B cell (primary cell): ENCODE results near the gene FYN. TPM values are rescaled to one million over a fixed set of nuclear protein-coding genes. Genes with fewer than 3 reads are reported as not detected.

Source experiments
- ATAC-seq: fragments of 200-7000 bp; cut with Tn5 transposase; one replicate; pipeline ENCODE4 v1.10.0; 2021; ENCODE audit warnings: low read depth, mild to moderate bottlenecking, moderate number of reproducible peaks, moderate library complexity
- CTCF ChIA-PET: fragments of 350-600 bp; sonication (Branson Sonifier 250); formaldehyde crosslinking; loops from one replicate; lab custom pipeline; 2021; ENCODE audit warnings: antibody characterized with exemption, inconsistent platforms; lab: Charles Lee
- POLR2A ChIA-PET: fragments of 350-600 bp; sonication (Branson Sonifier 250); formaldehyde crosslinking; loops from one replicate; lab custom pipeline; 2021; ENCODE audit warnings: antibody characterized with exemption; lab: Charles Lee
- DNase-seq: peaks from one replicate; pipeline ENCODE4 v3.0.0; 2013
- H2AFZ ChIP-seq: 2 replicates; pipeline ENCODE4 v1.6.1; 2012; ENCODE audit warnings: mild to moderate bottlenecking, low read depth, low read length; ENCODE audit not compliant: insufficient read depth, poor library complexity, severe bottlenecking
- H3K27ac ChIP-seq, 2 donors: 1 replicate in 1 of 2; 2 replicates in 1 of 2; pipeline ENCODE4 v1.5.1; 2012 to 2013; ENCODE audit warnings: low read length in 2 of 2, mild to moderate bottlenecking in 2 of 2, moderate library complexity in 1 of 2
- H3K27me3 ChIP-seq, 4 experiments: fragments of 200-600 bp in 1 of 4; sonication (generic) in 1 of 4; replicated peaks in 1 of 4; 1 replicate in 2 of 4; 2 replicates in 2 of 4; pipeline versions ENCODE4 v1.6.1 to v1.7.0; 2013 to 2016; ENCODE audit warnings: low read length in 3 of 4, mild to moderate bottlenecking in 2 of 4, mixed read lengths in 1 of 4, moderate library complexity in 1 of 4; ENCODE audit not compliant: insufficient read depth in 4 of 4, control insufficient read depth in 3 of 4; ENCODE audit errors: control extremely low read depth in 1 of 4
- H3K36me3 ChIP-seq, 2 experiments: replicated peaks in 1 of 2; 1 replicate in 1 of 2; 2 replicates in 1 of 2; pipeline versions ENCODE4 v1.6.1 to v1.7.1; 2013; ENCODE audit warnings: low read length in 1 of 2; ENCODE audit not compliant: insufficient read depth in 2 of 2, control insufficient read depth in 1 of 2; ENCODE audit errors: control extremely low read depth in 1 of 2, extremely low read depth in 1 of 2
- H3K4me1 ChIP-seq, 2 donors: fragments of 200-600 bp in 1 of 2; sonication (generic) in 1 of 2; 1 replicate in 1 of 2; 2 replicates in 1 of 2; pipeline versions ENCODE4 v1.5.1 to v1.6.1; 2013 to 2017; ENCODE audit warnings: low read length in 2 of 2; ENCODE audit not compliant: control insufficient read depth in 2 of 2, insufficient read depth in 2 of 2
- H3K4me2 ChIP-seq: replicated peaks from 2 replicates; pipeline ENCODE3; 2012; ENCODE audit warnings: mild to moderate bottlenecking, low read depth, low read length; ENCODE audit not compliant: poor library complexity, severe bottlenecking
- H3K4me3 ChIP-seq, 5 experiments: fragments of 200-600 bp in 1 of 5; sonication (generic) in 1 of 5; 1 replicate in 3 of 5; 2 replicates in 2 of 5; pipeline versions ENCODE4 v1.5.1 to v1.7.0; 2011 to 2016; ENCODE audit warnings: low read length in 4 of 5, mild to moderate bottlenecking in 4 of 5, low read depth in 2 of 5, control low read depth in 1 of 5, moderate library complexity in 1 of 5; ENCODE audit not compliant: insufficient read depth in 1 of 5; ENCODE audit errors: control extremely low read depth in 1 of 5, extremely low read depth in 1 of 5
- H3K79me2 ChIP-seq: fragments of 200-600 bp; sonication (generic); one replicate; pipeline ENCODE4 v1.6.0; 2016; ENCODE audit warnings: low read length; ENCODE audit not compliant: control insufficient read depth, insufficient read depth
- H3K9ac ChIP-seq: fragments of 200-600 bp; sonication (generic); 2 replicates; pipeline ENCODE4 v1.6.1; 2017; ENCODE audit warnings: mild to moderate bottlenecking, low read length, moderate library complexity
- H3K9me3 ChIP-seq, 3 donors: one replicate each; pipeline versions ENCODE4 v1.6.1 to v1.7.1; 2013; ENCODE audit warnings: low read length in 2 of 3; ENCODE audit not compliant: control insufficient read depth in 2 of 3, insufficient read depth in 1 of 3; ENCODE audit errors: control extremely low read depth in 1 of 3
- H4K20me1 ChIP-seq: 2 replicates; pipeline ENCODE4 v1.6.0; 2012; ENCODE audit warnings: mild to moderate bottlenecking, low read length; ENCODE audit not compliant: insufficient read depth, control insufficient read depth, poor library complexity, severe bottlenecking
- H3K27ac Mint-ChIP-seq: one replicate; pipeline ENCODE4 v1.8.0; 2021; ENCODE audit warnings: mixed read lengths
- H3K27me3 Mint-ChIP-seq: one replicate; pipeline ENCODE4 v1.8.0; 2021; ENCODE audit warnings: mixed read lengths
- H3K4me1 Mint-ChIP-seq: one replicate; pipeline ENCODE4 v1.8.0; 2021; ENCODE audit warnings: mixed read lengths
- H3K4me3 Mint-ChIP-seq: one replicate; pipeline ENCODE4 v1.8.0; 2021; ENCODE audit warnings: mixed read lengths
- H3K9me3 Mint-ChIP-seq: one replicate; pipeline ENCODE4 v1.8.0; 2022; ENCODE audit warnings: mixed read lengths; ENCODE audit not compliant: insufficient read depth
- EZH2 ChIP-seq: IDR thresholded peaks from 2 replicates; pipeline ENCODE4 v1.6.1; 2012; ENCODE audit warnings: borderline replicate concordance, low read depth, mild to moderate bottlenecking, moderate library complexity, low read length; ENCODE audit not compliant: insufficient read depth, poor library complexity, severe bottlenecking
- WGBS: methylation state at CpG from one replicate; pipeline ENCODE4 v1.1.5; 2013; ENCODE audit warnings: missing lambda C conversion rate; ENCODE audit not compliant: insufficient coverage; 5-methylcytosine and 5-hydroxymethylcytosine counted together
- intact Hi-C: fragments of 100-400 bp; cut with micrococcal nuclease; formaldehyde crosslinking; loops from one replicate; pipeline ENCODE4 v1.10.0; 2022
- polyA plus RNA-seq: library from polyadenylated mRNA; depleted of rRNA; stranded (reverse); fragments of >200 nt; gene quantifications from 2 replicates; pipeline ENCODE4 v1.2.3, GENCODE V29; 2012
- total RNA-seq, 2 donors: library from RNA; stranded (reverse); fragments of 120-200 nt in 1 of 2; gene quantifications; 1 replicate in 1 of 2; 2 replicates in 1 of 2; pipeline versions ENCODE4 v1.2.3 to v1.2.4, GENCODE V29; 2013 to 2022
- TF ChIP-seq, protein P1 (sequence below): fragments of 200-600 bp; IDR thresholded peaks from one replicate; pipeline ENCODE4 v1.8.0; 2022; ENCODE audit warnings: antibody characterized with exemption, mild to moderate bottlenecking

Gene FYN
- total and polyA plus RNA-seq, 2 donors (not counting 1 experiment from before 2014, with no cell fraction given), result 54.1 to 94.0 TPM

DNA sequence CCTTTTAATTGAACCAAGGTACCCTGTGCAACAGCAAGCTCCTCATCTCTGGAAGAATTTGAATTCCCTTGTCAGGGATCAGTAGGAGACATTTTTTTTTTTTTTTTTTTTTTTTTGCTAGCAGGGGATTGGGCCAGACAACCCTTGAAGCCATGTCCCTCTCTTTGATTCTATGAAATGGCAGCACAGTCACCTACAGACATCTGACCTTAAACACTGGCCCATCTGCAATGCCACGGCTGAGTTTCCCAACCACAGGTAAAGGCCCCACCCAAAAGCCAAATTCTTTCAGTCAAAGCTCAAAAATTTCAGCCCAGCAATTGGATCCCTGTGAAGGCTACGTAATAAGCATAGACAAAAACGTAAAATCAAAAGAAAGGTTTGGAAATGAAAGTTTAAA lies 94.2 kb downstream of the FYN start:
- no peaks in the 10 kb centered on the region for H3K27me3 ChIP-seq
- H3K9me3 Mint-ChIP-seq, result no peaks in the 10 kb centered on the region
- WGBS, result 83% methylated on average over 1 of the region's 3 CpGs
- H3K4me3 Mint-ChIP-seq, result no peak overlapping the region
- H3K27ac Mint-ChIP-seq, result no peak overlapping the region
- no peak overlapping the region for H2AFZ ChIP-seq
- H3K9ac ChIP-seq, result no peak overlapping the region
- no peak overlapping the region for H3K27ac ChIP-seq
- no peaks in the 10 kb centered on the region for H3K4me1 ChIP-seq
- no peak overlapping the region for H3K4me3 ChIP-seq
- no peaks in the 10 kb centered on the region for H3K27me3 Mint-ChIP-seq
- intact Hi-C loops, result no loop called here
- no peak overlapping the region for H3K4me2 ChIP-seq
- H3K36me3 ChIP-seq, result peaks cover 0 to 4% of the 10 kb centered on the region in 2 experiments
- H4K20me1 ChIP-seq, result peaks cover 3% of the 10 kb centered on the region
- H3K4me1 Mint-ChIP-seq, result peaks cover 19% of the 10 kb centered on the region
- POLR2A ChIA-PET, result no interaction called here
- TF ChIP-seq, protein P1, sequence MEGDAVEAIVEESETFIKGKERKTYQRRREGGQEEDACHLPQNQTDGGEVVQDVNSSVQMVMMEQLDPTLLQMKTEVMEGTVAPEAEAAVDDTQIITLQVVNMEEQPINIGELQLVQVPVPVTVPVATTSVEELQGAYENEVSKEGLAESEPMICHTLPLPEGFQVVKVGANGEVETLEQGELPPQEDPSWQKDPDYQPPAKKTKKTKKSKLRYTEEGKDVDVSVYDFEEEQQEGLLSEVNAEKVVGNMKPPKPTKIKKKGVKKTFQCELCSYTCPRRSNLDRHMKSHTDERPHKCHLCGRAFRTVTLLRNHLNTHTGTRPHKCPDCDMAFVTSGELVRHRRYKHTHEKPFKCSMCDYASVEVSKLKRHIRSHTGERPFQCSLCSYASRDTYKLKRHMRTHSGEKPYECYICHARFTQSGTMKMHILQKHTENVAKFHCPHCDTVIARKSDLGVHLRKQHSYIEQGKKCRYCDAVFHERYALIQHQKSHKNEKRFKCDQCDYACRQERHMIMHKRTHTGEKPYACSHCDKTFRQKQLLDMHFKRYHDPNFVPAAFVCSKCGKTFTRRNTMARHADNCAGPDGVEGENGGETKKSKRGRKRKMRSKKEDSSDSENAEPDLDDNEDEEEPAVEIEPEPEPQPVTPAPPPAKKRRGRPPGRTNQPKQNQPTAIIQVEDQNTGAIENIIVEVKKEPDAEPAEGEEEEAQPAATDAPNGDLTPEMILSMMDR, result no peak
- no peak for TF ChIP-seq EZH2
- CTCF ChIA-PET, result interaction anchor here (0.7 kb wide), 1 partner anchor 62 kb away, joined by 3 read pairs; no protein-coding TSS in a partner anchor
- H3K9me3 ChIP-seq, result no peaks in the 10 kb centered on the region
- ATAC-seq (no peak), DNase-seq (no peak)
- H3K79me2 ChIP-seq, result peaks cover 4% of the 10 kb centered on the region

DNA sequence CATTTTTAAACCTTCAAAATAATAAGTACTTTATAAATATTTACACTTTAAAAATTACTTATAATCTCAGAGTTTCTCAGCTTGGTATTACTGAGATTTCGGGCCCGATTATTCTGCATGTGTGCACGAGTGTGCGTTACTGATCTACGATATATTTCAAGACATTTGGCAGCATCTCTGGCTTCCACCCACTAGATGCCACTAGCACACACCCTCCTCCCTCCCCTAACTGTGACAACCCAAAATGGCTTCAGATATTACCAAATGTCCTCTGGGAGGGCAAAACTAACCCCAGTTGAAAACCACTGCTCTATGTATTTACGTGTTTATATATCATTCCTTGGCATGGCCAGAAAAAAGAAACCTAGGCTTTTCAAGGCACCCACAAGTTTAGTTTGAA lies 95.9 kb downstream of the FYN start:
- H3K9ac ChIP-seq, result no peak overlapping the region
- ChIA-PET CTCF (interaction anchor here (0.8 to 2.0 kb wide), 7 partner anchors 15 to 266 kb away, joined by 3 to 8 read pairs (median 4); partner anchors contain the start of gene FYN), POLR2A (no interaction called here)
- Mint-ChIP-seq H3K27ac (no peak overlapping the region), H3K9me3 (no peaks in the 10 kb centered on the region), H3K4me1 (peaks cover 19% of the 10 kb centered on the region), H3K4me3 (peak overlapping the region; percentile 8), H3K27me3 (no peaks in the 10 kb centered on the region)
- no peak overlapping the region for H3K4me3 ChIP-seq
- TF ChIP-seq, protein P1, result no peak
- no peak for TF ChIP-seq EZH2
- no peak overlapping the region for H2AFZ ChIP-seq
- no peak overlapping the region for H3K27ac ChIP-seq
- H3K27me3 ChIP-seq, result no peaks in the 10 kb centered on the region
- WGBS, result 79% methylated on average over 6 of the region's 6 CpGs
- no peaks in the 10 kb centered on the region for H3K9me3 ChIP-seq
- H3K4me2 ChIP-seq, result no peak overlapping the region
- H3K36me3 ChIP-seq, result peaks cover 0 to 4% of the 10 kb centered on the region in 2 experiments
- H3K79me2 ChIP-seq, result peaks cover 4% of the 10 kb centered on the region
- ATAC-seq, result peak; percentile 65
- intact Hi-C loops, result loop anchor here (1.0 kb wide), 1 partner anchor 220 kb away; no protein-coding TSS in a partner anchor
- no peak for DNase-seq
- peaks cover 5% of the 10 kb centered on the region for H4K20me1 ChIP-seq
- H3K4me1 ChIP-seq, result no peaks in the 10 kb centered on the region
